Skeletal muscle cell (primary cell): ENCODE data around the gene NDUFAF4.

Experiments used
- DNase-seq: peaks from one replicate; pipeline ENCODE4 v3.0.0-alpha.2; 2010; ENCODE audit warnings: low read depth
- H3K4me3 ChIP-seq: 2 replicates; pipeline ENCODE4 v1.5.1; 2011; ENCODE audit warnings: low read depth, mild to moderate bottlenecking, control low read depth, low read length, moderate library complexity

NDUFAF4 gene

DNA sequence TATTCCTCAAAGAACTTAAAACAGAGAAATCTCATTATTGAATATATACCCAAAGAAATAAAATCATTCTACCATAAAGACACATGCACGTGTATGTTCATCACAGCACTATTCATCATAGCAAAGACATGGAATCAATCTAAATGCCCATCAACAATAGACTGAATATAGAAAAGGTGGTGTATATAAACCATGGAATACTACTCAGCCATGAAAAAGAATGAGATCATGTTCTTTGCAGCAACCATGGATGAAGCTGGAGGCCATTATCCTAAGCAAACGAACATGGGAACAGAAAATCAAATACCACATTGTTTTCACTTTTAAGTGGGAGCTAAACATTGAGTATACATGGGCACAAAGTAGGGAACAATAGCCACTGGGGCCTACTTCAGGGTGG lies 48.1 kb downstream of the NDUFAF4 start:
- no peak overlapping the region for H3K4me3 ChIP-seq
- DNase-seq = no peak

DNA sequence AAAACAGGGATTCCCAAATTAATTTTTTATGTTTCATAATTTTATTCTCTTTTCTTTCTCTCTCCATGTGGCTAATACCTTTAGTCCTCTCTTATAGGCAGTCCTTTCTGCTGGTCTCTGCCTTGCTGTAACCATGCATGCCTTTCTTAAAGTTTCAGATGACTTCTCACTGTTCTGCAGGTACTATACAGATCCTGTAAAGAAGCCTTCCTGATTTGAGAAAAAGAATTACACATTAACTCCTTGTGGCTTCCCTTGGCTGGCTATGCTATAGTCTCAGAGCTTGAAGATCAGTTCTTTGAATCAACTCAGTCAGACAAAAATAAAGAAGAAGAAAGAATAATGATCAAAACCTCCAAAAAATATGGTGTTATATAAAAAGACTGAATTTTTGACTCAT lies 53.2 kb downstream of the NDUFAF4 start:
- DNase-seq = no peak

DNA sequence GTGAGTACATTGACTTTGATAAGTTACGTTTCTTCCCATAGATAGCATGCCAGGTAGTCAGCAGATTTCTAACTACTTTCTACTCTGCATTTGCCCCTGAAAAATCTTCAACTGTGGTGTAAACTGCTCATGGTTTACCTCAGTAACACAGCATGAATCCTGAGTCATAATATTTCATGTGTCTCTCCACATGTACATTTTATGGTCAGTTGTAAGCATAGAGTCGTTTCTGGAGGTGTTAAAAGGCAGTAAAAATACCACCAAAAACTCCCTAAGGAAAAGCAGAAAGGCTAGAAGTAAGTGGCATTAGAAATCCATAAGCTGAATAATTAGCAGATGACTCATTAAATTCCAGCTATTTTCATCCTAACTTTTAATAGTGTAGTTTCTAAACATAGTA lies 56.3 kb downstream of the NDUFAF4 start:
- H3K4me3 ChIP-seq = no peak overlapping the region
- no peak for DNase-seq

More for the DNA sequence above, 53.2 kb downstream of the NDUFAF4 start:
- no peak overlapping the region for H3K4me3 ChIP-seq
